Measurements from ENCODE around the gene KIF25. TPM values are rescaled to one million over a fixed set of nuclear protein-coding genes. Genes with fewer than 3 reads are reported as not detected.

KIF25 gene
- total RNA-seq, 2 experiments from 2014 or later = not detected

- no peak overlapping the region for H3K27ac Mint-ChIP-seq
- H3K36me3 Mint-ChIP-seq (ENCODE audit: low read depth) = no peaks in the 10 kb centered on the region
- ChIA-PET CTCF (no interaction called here), POLR2A (no interaction called here)
- TF ChIP-seq CTCF (IDR thresholded peaks at IDR 0.05) = no peak
- H3K4me3 Mint-ChIP-seq = no peak overlapping the region
- ATAC-seq (no peak), DNase-seq (no peak)
- no peaks in the 10 kb centered on the region for H3K9me3 Mint-ChIP-seq
- no peaks in the 10 kb centered on the region for H3K4me1 Mint-ChIP-seq (ENCODE audit: low read depth)
- H3K27me3 Mint-ChIP-seq = no peaks in the 10 kb centered on the region
- intact Hi-C loops (cut with micrococcal nuclease) = no loop called here
Measured at GRCh38 chr6:168055696-168056489, 58.4 kb downstream of the KIF25 start.

GRCh38 chr6:168056892-168057527 is 59.5 kb downstream of the KIF25 start:
- Mint-ChIP-seq H3K36me3 (ENCODE audit: low read depth) (no peaks in the 10 kb centered on the region), H3K9me3 (no peaks in the 10 kb centered on the region), H3K27ac (no peak overlapping the region), H3K4me1 (ENCODE audit: low read depth) (no peaks in the 10 kb centered on the region), H3K27me3 (no peaks in the 10 kb centered on the region), H3K4me3 (no peak overlapping the region)
- ChIA-PET CTCF (no interaction called here), POLR2A (no interaction called here)
- no peak for DNase-seq
- ATAC-seq = no peak
- intact Hi-C loops (cut with micrococcal nuclease) = no loop called here
- TF ChIP-seq CTCF (IDR thresholded peaks at IDR 0.05) = no peak

- no peak for ATAC-seq
- Mint-ChIP-seq H3K36me3 (ENCODE audit: low read depth) (no peaks in the 10 kb centered on the region), H3K4me1 (ENCODE audit: low read depth) (no peaks in the 10 kb centered on the region), H3K27me3 (no peaks in the 10 kb centered on the region), H3K4me3 (no peak overlapping the region), H3K9me3 (no peaks in the 10 kb centered on the region), H3K27ac (no peak overlapping the region)
- no peak for TF ChIP-seq CTCF (IDR thresholded peaks at IDR 0.05)
- CTCF ChIA-PET = no interaction called here
- no peak for DNase-seq
- POLR2A ChIA-PET = no interaction called here
- intact Hi-C loops (cut with micrococcal nuclease) = no loop called here
Measured at GRCh38 chr6:168057836-168058235, 60.4 kb downstream of the KIF25 start.

GRCh38 chr6:168058691-168059551 is 61.5 kb downstream of the KIF25 start:
- no peak for TF ChIP-seq CTCF (IDR thresholded peaks at IDR 0.05)
- Mint-ChIP-seq H3K9me3 (no peaks in the 10 kb centered on the region), H3K4me1 (ENCODE audit: low read depth) (no peaks in the 10 kb centered on the region), H3K27me3 (no peaks in the 10 kb centered on the region), H3K27ac (no peak overlapping the region), H3K36me3 (ENCODE audit: low read depth) (no peaks in the 10 kb centered on the region), H3K4me3 (no peak overlapping the region)
- intact Hi-C loops (cut with micrococcal nuclease) = no loop called here
- POLR2A ChIA-PET = no interaction called here
- DNase-seq = no peak
- no peak for ATAC-seq
- CTCF ChIA-PET = no interaction called here

GRCh38 chr6:168060521-168060931 is 63.1 kb downstream of the KIF25 start:
- intact Hi-C loops (cut with micrococcal nuclease) = no loop called here
- TF ChIP-seq CTCF (IDR thresholded peaks at IDR 0.05) = no peak
- no peaks in the 10 kb centered on the region for H3K27me3 Mint-ChIP-seq
- POLR2A ChIA-PET = no interaction called here
- no peak for ATAC-seq
- CTCF ChIA-PET = no interaction called here
- H3K4me1 Mint-ChIP-seq (ENCODE audit: low read depth) = no peaks in the 10 kb centered on the region
- H3K9me3 Mint-ChIP-seq = no peaks in the 10 kb centered on the region
- no peak overlapping the region for H3K4me3 Mint-ChIP-seq
- no peaks in the 10 kb centered on the region for H3K36me3 Mint-ChIP-seq (ENCODE audit: low read depth)
- H3K27ac Mint-ChIP-seq = no peak overlapping the region
- no peak for DNase-seq

All from activated CD8-positive, alpha-beta T cell treated with anti-CD3 and anti-CD28 coated beads for 36 hours (primary cell).